ENCODE measurements around the gene ZNF799.

DNA sequence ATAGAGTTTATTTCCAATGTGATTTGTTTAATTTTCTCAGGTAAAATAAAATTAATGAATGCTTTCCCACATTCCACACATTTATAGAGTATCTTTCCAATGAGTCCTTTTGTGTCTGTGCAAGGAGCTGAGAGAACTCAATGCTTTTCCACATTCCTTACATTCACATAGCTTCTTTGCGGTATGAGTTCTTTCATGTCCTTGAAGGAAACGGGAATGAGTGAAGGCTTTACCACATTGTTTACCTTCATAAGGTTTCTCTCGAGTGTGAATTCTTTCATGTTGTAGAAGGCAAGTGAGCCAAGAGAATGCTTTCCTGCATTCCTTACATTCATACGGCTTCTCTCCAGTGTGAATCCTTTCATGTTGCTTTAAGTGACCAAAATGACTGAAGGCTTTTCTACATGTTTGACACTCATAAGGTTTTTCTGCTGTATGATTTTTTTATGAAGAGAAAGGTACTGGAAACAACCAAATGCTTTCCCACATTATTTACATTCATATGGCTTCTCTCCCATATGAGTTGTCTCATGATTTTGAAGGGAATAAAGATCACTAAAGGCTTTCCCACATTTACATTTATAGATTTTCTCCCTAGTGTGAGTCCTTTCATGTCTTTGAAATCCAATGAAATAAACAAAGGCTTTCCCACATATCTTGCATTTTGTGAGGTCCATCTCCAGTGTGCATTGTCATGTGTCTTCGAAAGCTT lies 21.2 kb downstream of the ZNF799 start:
- TF ChIP-seq JUNB (IDR thresholded peaks at IDR 0.05; ENCODE audit: unreplicated experiment), result no peak
- TF ChIP-seq EZH2 (IDR thresholded peaks at IDR 0.05; ENCODE audit: low read depth, unreplicated experiment), result no peak
- no peak for TF ChIP-seq POLR2AphosphoS5 (IDR thresholded peaks at IDR 0.05; ENCODE audit: low read depth)
- TF ChIP-seq, protein P1, sequence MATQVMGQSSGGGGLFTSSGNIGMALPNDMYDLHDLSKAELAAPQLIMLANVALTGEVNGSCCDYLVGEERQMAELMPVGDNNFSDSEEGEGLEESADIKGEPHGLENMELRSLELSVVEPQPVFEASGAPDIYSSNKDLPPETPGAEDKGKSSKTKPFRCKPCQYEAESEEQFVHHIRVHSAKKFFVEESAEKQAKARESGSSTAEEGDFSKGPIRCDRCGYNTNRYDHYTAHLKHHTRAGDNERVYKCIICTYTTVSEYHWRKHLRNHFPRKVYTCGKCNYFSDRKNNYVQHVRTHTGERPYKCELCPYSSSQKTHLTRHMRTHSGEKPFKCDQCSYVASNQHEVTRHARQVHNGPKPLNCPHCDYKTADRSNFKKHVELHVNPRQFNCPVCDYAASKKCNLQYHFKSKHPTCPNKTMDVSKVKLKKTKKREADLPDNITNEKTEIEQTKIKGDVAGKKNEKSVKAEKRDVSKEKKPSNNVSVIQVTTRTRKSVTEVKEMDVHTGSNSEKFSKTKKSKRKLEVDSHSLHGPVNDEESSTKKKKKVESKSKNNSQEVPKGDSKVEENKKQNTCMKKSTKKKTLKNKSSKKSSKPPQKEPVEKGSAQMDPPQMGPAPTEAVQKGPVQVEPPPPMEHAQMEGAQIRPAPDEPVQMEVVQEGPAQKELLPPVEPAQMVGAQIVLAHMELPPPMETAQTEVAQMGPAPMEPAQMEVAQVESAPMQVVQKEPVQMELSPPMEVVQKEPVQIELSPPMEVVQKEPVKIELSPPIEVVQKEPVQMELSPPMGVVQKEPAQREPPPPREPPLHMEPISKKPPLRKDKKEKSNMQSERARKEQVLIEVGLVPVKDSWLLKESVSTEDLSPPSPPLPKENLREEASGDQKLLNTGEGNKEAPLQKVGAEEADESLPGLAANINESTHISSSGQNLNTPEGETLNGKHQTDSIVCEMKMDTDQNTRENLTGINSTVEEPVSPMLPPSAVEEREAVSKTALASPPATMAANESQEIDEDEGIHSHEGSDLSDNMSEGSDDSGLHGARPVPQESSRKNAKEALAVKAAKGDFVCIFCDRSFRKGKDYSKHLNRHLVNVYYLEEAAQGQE (IDR thresholded peaks at IDR 0.05; ENCODE audit: unreplicated experiment), result no peak
- TF ChIP-seq, protein P2, sequence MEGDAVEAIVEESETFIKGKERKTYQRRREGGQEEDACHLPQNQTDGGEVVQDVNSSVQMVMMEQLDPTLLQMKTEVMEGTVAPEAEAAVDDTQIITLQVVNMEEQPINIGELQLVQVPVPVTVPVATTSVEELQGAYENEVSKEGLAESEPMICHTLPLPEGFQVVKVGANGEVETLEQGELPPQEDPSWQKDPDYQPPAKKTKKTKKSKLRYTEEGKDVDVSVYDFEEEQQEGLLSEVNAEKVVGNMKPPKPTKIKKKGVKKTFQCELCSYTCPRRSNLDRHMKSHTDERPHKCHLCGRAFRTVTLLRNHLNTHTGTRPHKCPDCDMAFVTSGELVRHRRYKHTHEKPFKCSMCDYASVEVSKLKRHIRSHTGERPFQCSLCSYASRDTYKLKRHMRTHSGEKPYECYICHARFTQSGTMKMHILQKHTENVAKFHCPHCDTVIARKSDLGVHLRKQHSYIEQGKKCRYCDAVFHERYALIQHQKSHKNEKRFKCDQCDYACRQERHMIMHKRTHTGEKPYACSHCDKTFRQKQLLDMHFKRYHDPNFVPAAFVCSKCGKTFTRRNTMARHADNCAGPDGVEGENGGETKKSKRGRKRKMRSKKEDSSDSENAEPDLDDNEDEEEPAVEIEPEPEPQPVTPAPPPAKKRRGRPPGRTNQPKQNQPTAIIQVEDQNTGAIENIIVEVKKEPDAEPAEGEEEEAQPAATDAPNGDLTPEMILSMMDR (conservative IDR thresholded peaks at IDR 0.05; ENCODE audit: low read depth in 2 of 2), result no peak
- no peak for TF ChIP-seq EZH2phosphoT487 (IDR thresholded peaks at IDR 0.05; ENCODE audit: unreplicated experiment)
- TF ChIP-seq ZNF114 (CRISPR knock-in tag; IDR thresholded peaks at IDR 0.05), result no peak
- no peak for TF ChIP-seq CREB1 (CRISPR knock-in tag; IDR thresholded peaks at IDR 0.05; ENCODE audit: low read depth)
- TF ChIP-seq ETS1 (IDR thresholded peaks at IDR 0.05), result no peak
- no peak for TF ChIP-seq STAT1 (IDR thresholded peaks at IDR 0.05; ENCODE audit: unreplicated experiment)
- no peak for TF ChIP-seq NANOG (IDR thresholded peaks at IDR 0.05; ENCODE audit: borderline replicate concordance)

Data from GM23338 (cell line).